Measurements from ENCODE around the gene COG4. TPM values are rescaled to one million over a fixed set of nuclear protein-coding genes. Genes with fewer than 3 reads are reported as not detected.
A peak's percentile ranks its signal among the peaks of the same experiment; 100 is the strongest.
"Not testable (repeated sequence)": the region's sequence is repeated elsewhere in the genome, so short reads cannot be mapped to it uniquely, and the experiment has no call there.

The COG4 gene
- total RNA-seq, 1 donor from 2014 or later: 62.6 TPM

DNA sequence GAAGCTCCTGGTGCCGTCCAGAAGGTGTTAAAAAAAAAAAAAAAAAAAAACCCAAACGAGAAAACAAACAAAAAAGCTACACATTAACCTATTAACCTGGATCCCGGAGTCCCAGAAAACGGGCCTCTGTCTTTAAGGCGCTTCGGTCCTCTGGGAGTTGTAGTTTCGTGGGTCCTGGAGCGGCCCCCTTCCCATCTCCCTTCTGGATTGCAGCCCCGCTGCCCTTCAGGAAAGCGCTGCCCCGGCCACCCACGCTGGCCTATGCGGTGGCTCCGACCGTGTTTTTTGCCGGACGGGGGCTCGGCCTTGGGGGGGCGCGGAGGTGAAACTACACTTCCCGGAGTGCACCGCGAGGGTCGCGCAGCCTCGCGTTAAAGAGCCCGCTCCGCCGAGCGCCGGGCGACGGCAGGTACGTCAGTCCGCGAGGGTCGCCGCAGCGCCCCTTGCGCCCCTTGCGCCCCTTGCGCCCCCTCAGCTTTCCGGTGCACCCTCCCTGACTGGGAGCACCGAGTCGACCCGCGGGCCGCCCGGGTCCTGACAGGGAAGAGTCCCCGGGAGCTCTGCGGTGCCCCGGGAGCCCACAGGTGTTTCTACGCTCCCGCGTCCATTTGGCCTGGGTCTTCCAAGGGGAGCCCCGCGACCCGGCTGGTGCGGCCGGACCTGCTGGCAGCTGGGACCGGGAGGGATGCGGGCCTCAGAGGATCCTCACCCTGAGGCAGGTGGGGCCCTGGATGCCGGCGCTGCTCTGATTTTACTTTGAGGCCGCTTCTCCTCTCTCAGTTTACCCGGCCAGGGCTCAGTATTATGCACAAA is 68.9 kb downstream of the COG4 start, which contains the start of gene FCSK:
Gene FCSK (plus strand): TSS at position 374 of the 813 bp plus-strand sequence. CDS start 8,596 bp downstream, outside the sequence.
- peak; percentile 38 for TF ChIP-seq CTCF (IDR thresholded peaks at IDR 0.05; ENCODE audit: unreplicated experiment)
- H3K36me3 Mint-ChIP-seq: no peaks in the 10 kb centered on the region
- peak within 1 kb of the TSS; percentile 86 for H3K4me3 Mint-ChIP-seq
- DNase-seq (ENCODE audit: low spot score in 2 of 2, unreplicated experiment in 2 of 2): peak; percentile 56 to 76
- peaks cover 12% of the 10 kb centered on the region for H3K4me1 Mint-ChIP-seq
- H3K9me3 Mint-ChIP-seq: no peaks in the 10 kb centered on the region
- no peaks in the 10 kb centered on the region for H3K27me3 Mint-ChIP-seq (ENCODE audit: low read depth)
- peak within 1 kb of the TSS; percentile 96 for H3K27ac Mint-ChIP-seq

- no peaks in the 10 kb centered on the region for H3K9me3 Mint-ChIP-seq
- no peaks in the 10 kb centered on the region for H3K27me3 Mint-ChIP-seq (ENCODE audit: low read depth)
- H3K4me3 Mint-ChIP-seq: peak overlapping the region; percentile 86
- peaks cover 12% of the 10 kb centered on the region for H3K4me1 Mint-ChIP-seq
- DNase-seq (ENCODE audit: low spot score in 2 of 2, unreplicated experiment in 2 of 2): no peak
- TF ChIP-seq CTCF (IDR thresholded peaks at IDR 0.05; ENCODE audit: unreplicated experiment): no peak
- H3K36me3 Mint-ChIP-seq: no peaks in the 10 kb centered on the region
- H3K27ac Mint-ChIP-seq: peak overlapping the region; percentile 96
Observed at GRCh38 chr16:70453892-70454221, 69.5 kb downstream of the COG4 start.

DNA sequence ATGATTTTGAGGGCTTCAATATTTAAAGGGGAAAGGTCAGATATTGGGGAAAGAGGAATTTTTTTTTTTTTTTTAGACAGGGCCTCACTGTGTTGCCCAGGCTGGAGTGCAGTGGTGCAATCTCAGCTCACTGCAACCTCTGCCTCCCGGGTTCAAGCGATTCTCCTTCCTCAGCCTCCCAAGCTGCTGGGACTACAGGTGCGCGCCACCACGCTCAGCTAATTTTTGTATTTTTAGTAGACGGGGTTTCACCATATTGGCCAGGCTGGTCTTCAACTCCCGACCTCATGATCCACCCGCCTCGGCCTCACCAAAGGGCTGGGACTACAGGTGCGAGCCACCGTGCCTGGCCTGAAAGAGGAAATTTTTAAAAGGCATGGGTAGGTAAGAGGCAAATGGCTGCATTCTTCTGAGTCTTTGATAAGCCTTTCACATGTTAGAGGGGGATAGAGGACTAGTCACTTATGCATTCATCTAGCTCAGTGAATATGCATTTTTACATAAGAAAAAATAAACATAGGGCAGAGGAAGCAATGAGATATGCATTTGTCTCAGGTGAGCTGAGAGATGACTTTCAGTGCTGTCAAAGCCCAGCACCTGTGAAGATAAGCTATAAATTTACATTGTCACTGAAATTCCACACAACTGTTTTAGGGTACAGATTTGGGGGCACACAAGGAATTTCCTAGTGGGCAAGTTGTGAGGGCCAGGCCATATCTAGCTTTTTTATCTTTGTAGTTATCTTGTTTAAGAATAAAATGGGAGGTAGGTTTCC is 70.0 kb downstream of the COG4 start:
- no peak for TF ChIP-seq CTCF (IDR thresholded peaks at IDR 0.05; ENCODE audit: unreplicated experiment)
- peak overlapping the region; percentile 86 for H3K4me3 Mint-ChIP-seq
- peak overlapping the region; percentile 96 for H3K27ac Mint-ChIP-seq
- H3K9me3 Mint-ChIP-seq: no peaks in the 10 kb centered on the region
- peaks cover 12% of the 10 kb centered on the region for H3K4me1 Mint-ChIP-seq
- no peaks in the 10 kb centered on the region for H3K27me3 Mint-ChIP-seq (ENCODE audit: low read depth)
- DNase-seq (ENCODE audit: low spot score in 2 of 2, unreplicated experiment in 2 of 2): no peak
- H3K36me3 Mint-ChIP-seq: no peaks in the 10 kb centered on the region

- peaks cover 12% of the 10 kb centered on the region for H3K4me1 Mint-ChIP-seq
- not testable (repeated sequence) for H3K27me3 Mint-ChIP-seq (ENCODE audit: low read depth); H3K27ac Mint-ChIP-seq
Observed at GRCh38 chr16:70451004-70451340, 72.4 kb downstream of the COG4 start.

DNA sequence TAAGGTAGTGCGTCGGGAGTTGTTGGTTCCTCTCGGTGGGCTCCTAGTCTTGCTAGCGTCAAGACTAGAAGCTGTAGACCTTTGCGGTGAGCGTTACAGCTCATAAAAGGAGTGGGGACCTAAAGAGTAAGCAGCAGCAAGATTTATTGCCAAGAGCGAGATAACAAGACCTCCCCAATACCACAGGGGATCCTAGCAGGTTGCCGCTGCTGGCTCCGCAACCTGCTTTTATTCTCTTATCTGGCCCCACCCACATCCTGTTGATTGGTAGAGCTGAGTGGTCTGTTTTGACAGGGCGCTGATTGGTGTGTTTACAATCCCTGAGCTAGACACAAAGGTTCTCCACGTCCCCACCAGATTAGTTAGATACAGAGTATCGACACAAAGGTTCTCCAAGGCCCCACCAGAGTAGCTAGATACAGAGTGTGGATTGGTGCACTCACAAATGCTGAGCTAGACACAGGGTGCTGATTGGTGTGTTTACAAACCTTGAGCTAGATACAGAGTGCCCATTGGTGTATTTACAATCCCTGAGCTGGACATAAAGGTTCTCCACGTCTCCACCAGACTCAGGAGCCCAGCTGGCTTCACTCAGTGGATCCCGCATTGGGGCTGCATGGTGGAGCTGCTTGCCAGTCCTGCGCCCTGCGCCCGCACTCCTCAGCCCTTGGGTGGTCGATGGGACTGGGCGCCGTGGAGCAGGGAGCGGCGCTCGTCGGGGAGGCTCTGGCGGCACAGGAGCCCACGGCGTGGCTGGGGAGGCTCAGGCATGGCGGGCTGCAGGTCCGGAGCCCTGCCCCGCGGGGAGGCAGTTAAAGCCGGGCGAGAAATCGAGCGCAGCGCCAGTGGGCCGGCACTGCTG is 73.0 kb downstream of the COG4 start:
- not testable (repeated sequence) for H3K4me3 Mint-ChIP-seq; H3K9me3 Mint-ChIP-seq; H3K27me3 Mint-ChIP-seq (ENCODE audit: low read depth); H3K27ac Mint-ChIP-seq; H3K36me3 Mint-ChIP-seq; DNase-seq (ENCODE audit: low spot score in 2 of 2, unreplicated experiment in 2 of 2)
- peaks cover 12% of the 10 kb centered on the region for H3K4me1 Mint-ChIP-seq

More at GRCh38 chr16:70451004-70451340, 72.4 kb downstream of the COG4 start:
- H3K4me3 Mint-ChIP-seq; H3K36me3 Mint-ChIP-seq; H3K9me3 Mint-ChIP-seq; DNase-seq (ENCODE audit: low spot score in 2 of 2, unreplicated experiment in 2 of 2): not testable (repeated sequence)

DNA sequence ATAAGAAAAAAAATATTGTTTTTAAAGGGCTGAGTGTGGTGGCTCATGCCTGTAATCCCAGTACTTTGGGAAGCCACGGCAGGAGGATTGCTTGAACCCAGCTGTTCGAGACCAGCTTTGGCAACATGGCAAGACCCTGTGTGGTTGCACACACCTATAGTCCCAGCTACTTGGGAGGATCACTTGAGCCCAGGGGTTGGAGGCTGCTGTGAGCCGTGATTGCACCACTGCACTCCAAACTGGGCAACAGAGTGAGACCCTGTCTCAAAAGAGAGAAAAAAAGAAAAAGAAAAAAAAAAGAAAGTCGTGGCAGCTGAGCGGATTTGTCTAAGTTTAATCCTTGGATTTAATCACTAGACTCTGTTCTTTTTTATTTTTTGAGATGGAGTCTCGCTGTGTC is 75.3 kb downstream of the COG4 start:
- Mint-ChIP-seq H3K36me3 (no peaks in the 10 kb centered on the region), H3K4me1 (peaks cover 6% of the 10 kb centered on the region), H3K27me3 (ENCODE audit: low read depth) (no peaks in the 10 kb centered on the region), H3K27ac (no peak overlapping the region), H3K9me3 (no peaks in the 10 kb centered on the region), H3K4me3 (no peak overlapping the region)
- DNase-seq (ENCODE audit: low spot score in 2 of 2, unreplicated experiment in 2 of 2): no peak
- TF ChIP-seq CTCF (IDR thresholded peaks at IDR 0.05; ENCODE audit: unreplicated experiment): no peak

Measured in mesothelial cell of epicardium (in vitro differentiated cells).